CD4-positive, alpha-beta T cell treated with Interleukin-6 for 4 hours (primary cell): ENCODE results near the gene ASCC3.

Experiments
- DNase-seq: peaks from one replicate; pipeline ENCODE4 v3.0.0-alpha.2; 2020; ENCODE audit warnings: mixed read lengths

Gene ASCC3

GRCh38 chr6:100721256-100721655, 159.9 kb downstream of the ASCC3 start:
- no peak for DNase-seq

GRCh38 chr6:100719883-100720682, 161.0 kb downstream of the ASCC3 start:
- no peak for DNase-seq

GRCh38 chr6:100712997-100713396, 168.1 kb downstream of the ASCC3 start:
- DNase-seq = no peak

- DNase-seq = no peak
These were observed 174.6 kb downstream of the ASCC3 start for GRCh38 chr6:100706491-100706890.

- DNase-seq = no peak
These were observed 176.2 kb downstream of the ASCC3 start for GRCh38 chr6:100704961-100705360.

- DNase-seq = no peak
These were observed 179.4 kb downstream of the ASCC3 start for GRCh38 chr6:100701728-100702127.

GRCh38 chr6:100700009-100700408, 181.1 kb downstream of the ASCC3 start:
- no peak for DNase-seq

GRCh38 chr6:100695445-100695844, 185.7 kb downstream of the ASCC3 start:
- DNase-seq = no peak

GRCh38 chr6:100693249-100693927, 187.7 kb downstream of the ASCC3 start:
- no peak for DNase-seq

- no peak for DNase-seq
These were observed 189.2 kb downstream of the ASCC3 start for GRCh38 chr6:100691972-100692371.

GRCh38 chr6:100686216-100686615, 194.9 kb downstream of the ASCC3 start:
- no peak for DNase-seq

- DNase-seq = no peak
These were observed 195.4 kb downstream of the ASCC3 start for GRCh38 chr6:100685747-100686146.

- DNase-seq = no peak
These were observed 201.0 kb downstream of the ASCC3 start for GRCh38 chr6:100680163-100680562.

- no peak for DNase-seq
These were observed 203.1 kb downstream of the ASCC3 start for GRCh38 chr6:100678027-100678426.

GRCh38 chr6:100677240-100677639, 203.9 kb downstream of the ASCC3 start:
- no peak for DNase-seq

GRCh38 chr6:100673641-100674040, 207.5 kb downstream of the ASCC3 start:
- DNase-seq = no peak

- DNase-seq = no peak
These were observed 209.4 kb downstream of the ASCC3 start for GRCh38 chr6:100671740-100672139.

GRCh38 chr6:100670056-100670455, 211.1 kb downstream of the ASCC3 start:
- DNase-seq = no peak

GRCh38 chr6:100665041-100665380, 216.1 kb downstream of the ASCC3 start:
- DNase-seq = no peak

- DNase-seq = no peak
These were observed 216.7 kb downstream of the ASCC3 start for GRCh38 chr6:100664274-100665040.

- DNase-seq = no peak
These were observed 217.8 kb downstream of the ASCC3 start for GRCh38 chr6:100663219-100663863.

GRCh38 chr6:100662264-100662663, 218.9 kb downstream of the ASCC3 start:
- no peak for DNase-seq

GRCh38 chr6:100658486-100658885, 222.6 kb downstream of the ASCC3 start:
- DNase-seq = no peak
